GM08714 (cell line): ENCODE data around the gene CAPS.

Source experiments
- H3K4me3 ChIP-seq: fragments of 200-500 bp; sonication (Bioruptor generic); 2 replicates; pipeline ENCODE4 v1.5.1; 2014; ENCODE audit warnings: mild to moderate bottlenecking, low read length, inconsistent platforms
- ZNF274 ChIP-seq: IDR thresholded peaks from 2 replicates; pipeline ENCODE4 v1.6.1; 2012; ENCODE audit warnings: mild to moderate bottlenecking, low read depth, low read length

Gene CAPS

DNA sequence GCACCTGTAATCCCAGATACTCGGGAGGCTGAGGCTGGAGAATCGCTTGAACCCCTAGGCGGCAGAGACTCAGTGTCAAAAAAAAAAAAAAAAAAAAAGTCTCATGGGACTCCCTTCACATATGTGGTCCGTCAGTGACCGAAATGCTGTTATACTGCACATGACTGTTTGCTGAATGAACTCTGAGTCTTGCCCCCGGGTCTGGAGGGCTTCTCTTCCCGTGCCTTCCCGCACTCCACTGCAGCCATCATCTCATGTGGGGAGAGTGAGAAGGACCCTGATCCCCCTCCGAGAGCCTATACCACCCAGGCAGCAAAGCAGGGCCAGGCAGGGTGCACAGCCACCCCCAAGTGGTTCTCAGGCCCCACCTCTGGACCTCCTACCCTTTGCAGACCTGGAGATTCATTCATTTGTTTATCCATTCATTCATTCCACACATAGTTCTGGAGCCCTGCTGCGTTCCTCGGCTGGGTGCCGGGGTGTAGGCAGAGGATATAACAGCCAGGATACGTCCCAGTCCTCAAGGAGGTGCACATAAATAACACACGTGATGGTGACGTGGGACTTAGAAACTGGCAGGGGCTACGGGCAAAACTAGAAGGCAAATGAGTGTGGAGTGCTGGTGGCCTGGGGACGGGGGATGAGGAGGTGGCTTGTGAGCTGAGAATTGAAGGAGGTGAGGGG is 24.6 kb upstream of the CAPS start:
- TF ChIP-seq ZNF274, result no peak
- no peak overlapping the region for H3K4me3 ChIP-seq

DNA sequence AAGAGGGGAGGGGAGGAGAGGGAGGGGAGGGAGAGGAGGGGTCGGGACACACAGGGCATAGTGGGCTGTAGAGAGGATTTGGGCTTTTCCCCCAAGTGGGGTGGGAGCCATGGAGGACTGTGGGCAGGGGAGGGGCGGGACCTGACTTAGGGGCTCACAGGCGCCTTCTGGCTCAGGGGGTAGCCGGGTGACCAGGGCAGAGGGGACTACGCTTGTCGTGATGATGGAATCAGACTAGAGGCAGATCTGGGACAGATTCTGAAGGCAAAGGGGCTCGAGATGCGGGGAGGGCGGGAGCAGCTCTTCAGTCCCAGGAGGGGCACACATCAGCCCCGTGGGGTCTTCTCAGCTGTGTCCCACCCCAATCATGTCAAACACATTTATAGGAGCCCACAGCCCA is 24.0 kb upstream of the CAPS start:
- TF ChIP-seq ZNF274, result no peak
- no peak overlapping the region for H3K4me3 ChIP-seq

DNA sequence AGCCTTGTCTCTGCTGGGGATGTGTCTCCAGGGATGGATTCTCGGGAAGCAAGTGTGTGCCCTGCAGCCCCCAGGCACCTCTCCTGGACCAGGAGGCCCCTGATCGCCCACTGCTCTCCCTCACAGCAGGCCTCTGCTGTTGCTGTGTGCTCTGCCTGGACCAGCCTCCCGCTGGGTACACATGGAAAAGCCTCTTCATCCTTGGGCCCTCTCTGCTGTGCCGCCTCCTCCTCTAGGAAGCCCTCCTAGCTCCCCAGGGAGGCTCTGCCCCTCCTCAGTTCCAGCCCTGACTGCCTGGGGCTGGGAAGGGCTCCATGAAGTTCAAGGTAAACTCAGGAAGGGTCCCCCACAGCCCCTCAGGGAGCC is 22.5 kb upstream of the CAPS start:
- no peak overlapping the region for H3K4me3 ChIP-seq
- no peak for TF ChIP-seq ZNF274

DNA sequence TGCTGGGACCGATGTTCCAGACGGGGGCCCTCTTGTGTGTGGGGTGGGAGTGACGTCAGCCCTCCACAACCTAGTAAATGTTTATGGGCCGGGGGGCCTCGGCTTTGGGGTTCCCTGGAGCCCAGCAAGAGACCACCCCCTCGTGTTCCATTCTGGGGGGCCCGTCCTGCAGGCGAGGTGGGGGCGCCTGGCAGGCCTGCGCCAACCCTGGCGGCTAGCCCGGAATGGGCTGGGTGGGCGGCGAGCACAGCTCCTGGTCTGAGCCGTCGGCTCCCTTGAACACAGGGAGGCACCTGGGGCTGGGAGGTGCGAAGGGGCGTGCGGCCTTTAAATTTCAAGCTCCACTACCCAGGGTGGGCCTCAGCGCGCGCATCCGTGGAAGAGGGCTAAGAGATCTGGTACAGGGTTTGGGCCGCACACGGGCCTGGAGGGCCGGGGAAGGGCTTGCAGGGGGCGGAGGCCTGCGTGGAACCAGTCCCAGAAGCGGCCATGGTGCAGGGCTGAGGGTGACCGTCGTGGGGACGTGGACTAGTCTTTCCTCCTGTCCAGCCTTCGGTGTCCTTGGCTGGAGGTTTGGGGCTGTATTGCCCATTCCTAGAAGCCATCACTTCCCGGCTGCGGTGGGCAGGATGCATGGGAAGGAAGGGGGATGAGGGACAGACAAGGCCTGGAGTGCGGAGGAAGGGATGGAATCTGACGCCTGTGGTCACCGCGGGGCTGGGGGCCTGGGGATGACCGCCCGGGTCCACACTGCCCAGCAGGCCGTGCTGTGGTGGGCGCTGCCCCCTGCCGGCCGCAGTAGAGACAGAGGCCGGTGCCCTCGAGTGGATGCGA is 21.9 kb upstream of the CAPS start:
- no peak overlapping the region for H3K4me3 ChIP-seq
- TF ChIP-seq ZNF274, result no peak

DNA sequence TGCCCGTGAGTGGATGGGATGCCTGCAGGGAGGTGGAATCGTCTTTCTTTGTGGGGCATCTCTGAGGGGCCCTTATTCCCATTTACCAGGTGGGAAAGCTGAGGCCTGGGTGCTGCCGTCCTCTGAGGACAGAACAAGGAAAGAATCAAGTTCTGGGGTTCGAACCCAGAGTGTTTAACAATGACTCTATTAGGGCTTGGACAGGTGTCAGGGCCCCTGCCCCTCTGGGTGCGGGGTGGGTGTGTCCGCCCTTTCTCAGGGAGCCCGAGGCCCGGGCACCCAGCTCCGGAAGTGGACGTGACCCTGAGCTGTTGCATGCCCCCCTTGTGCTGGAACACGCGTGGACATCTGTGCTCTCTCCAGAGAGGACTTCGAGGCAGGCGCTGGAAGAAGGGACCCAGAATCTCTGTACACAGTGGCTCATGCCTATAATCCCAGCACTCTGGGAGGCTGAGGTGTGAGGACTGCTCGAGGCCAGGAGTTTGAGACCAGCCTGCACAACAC is 21.2 kb upstream of the CAPS start:
- TF ChIP-seq ZNF274, result no peak
- no peak overlapping the region for H3K4me3 ChIP-seq

DNA sequence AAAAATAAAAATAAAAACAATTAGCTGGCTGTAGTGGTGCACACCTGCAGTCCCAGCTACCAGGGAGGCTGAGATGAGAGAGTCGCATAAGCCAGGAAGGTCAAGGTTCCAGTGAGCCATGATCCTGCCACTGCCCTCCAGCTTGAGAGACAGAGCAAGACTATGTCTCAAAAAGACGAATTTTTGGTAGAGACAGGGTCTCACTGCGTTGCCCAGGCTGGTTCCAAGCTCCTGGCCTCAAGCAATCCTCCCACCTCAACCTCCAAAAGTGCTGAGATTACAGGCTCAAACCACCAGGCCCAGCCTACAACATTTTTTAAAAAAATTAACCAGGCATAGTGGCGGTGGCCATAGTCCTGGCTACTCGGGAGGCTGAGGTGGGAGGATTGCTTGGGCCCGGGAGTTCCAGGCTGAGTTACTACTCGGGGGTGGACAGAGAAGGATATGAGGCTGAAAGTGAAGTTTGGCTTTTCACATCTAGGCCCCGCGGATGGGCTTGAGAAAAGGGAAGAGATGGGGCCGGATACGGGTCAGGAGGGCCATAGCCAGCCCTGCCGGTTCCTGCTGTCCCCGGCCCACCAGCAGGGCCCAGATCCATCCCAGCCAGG is 20.7 kb upstream of the CAPS start:
- no peak overlapping the region for H3K4me3 ChIP-seq
- TF ChIP-seq ZNF274, result no peak

DNA sequence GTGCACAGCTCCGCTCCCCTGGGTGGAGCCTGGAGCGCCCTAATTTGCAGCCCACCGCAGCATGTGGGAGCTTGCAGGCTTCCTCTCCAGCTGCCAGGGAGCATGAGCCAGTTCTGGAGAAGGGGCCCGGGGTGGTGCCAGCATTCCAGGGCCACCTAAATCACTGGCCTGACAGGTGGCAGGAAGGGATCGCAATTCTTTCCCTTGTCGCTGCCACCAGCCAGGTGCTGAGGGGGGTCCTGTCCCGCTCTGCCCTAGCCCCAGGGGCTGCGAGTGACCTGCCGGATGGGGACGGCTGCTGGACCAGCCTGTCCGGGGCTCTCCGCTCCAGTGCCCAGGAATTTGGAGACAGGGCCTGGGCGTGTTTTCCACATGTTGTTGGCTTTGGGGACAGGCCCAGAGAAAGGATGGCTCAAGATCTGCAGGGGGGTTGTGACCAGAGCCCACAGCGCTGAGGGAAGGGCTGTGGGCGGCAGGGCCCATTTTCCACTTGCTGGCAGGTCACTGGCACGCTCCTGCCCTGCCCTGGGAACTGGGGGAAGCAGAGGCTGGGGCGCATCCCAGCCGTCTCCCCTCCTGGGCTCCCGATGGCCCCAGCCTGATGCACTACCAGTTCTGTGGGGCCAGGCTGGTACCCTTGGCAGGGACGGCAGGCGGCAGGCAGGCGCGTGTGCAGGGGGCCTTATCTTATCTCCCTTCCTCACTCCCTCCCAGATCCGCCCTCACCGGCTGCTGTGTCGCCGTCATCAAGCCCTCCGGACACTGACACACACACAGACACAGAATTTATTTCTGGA is 19.9 kb upstream of the CAPS start:
- H3K4me3 ChIP-seq, result no peak overlapping the region
- no peak for TF ChIP-seq ZNF274

DNA sequence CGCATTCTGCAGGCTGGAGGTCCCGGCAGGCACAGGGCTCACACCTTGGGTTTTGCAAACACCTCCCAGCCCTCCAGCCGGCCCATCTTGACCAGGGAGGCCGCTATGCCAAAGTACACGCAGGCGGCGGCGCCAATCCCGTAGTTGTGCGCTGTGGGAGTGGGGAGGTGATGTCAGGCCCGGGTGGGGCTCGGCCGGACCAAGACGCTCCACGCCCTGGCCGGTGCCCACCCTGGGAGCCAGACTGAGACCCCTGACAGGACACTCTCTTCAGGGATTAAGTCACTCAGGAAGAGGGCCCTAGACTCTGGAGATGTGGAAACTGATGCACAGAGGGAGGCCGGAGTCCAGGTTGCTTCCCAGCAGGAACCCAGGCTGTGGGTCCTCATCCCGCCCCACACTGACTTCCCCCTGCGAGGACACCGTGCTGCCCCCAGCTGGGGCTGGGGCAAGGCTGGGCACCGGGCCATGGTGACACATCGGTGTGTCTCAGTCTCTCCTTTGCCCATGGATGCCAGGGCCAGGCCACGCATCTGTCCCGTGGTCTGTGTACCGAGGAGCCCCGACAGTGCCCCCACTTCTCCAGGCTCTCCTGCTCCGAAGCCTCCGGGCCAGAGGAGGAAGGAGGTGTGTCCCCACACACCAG is 19.2 kb upstream of the CAPS start:
- TF ChIP-seq ZNF274, result no peak
- no peak overlapping the region for H3K4me3 ChIP-seq

DNA sequence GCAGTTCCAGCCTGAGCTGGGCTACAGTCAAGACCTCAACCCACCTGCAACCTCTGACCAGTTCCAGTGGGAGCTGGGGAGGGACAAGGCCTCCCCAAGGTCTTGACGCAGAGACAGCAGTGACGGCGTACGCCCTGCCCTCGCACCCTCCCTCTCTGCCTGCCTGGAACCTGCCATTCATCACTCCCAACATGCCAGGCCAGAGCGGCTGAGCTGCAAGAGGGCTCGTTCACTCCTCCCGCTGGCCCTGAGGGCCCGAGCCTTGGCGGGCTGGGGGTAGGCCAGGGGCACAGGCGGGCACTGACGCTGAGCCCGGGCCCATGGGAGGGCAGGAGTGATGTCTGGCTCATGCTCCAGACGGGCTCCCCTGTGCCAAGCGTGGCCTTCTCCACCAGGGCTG is 18.6 kb upstream of the CAPS start:
- no peak for TF ChIP-seq ZNF274
- H3K4me3 ChIP-seq, result no peak overlapping the region

DNA sequence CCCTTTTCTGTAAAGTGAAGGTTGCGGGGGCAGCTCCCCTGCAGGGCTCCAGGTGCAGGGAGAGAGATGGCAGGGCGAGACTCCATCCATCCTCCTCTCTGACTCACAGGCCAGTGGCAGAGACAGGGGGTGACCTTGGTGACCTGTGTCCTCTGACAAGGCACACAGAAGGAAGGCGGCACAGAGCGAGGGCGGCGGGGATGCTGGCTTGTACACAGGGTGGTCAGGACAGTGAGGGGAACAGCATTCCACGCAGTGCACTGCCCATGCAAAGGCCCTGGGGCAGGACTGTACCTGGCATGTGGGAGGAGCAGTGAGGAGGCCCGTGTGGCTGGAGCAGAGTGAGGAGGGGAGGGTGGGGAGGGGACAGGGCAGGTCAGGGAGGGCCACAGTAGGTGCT is 18.2 kb upstream of the CAPS start:
- H3K4me3 ChIP-seq, result no peak overlapping the region
- TF ChIP-seq ZNF274, result no peak

DNA sequence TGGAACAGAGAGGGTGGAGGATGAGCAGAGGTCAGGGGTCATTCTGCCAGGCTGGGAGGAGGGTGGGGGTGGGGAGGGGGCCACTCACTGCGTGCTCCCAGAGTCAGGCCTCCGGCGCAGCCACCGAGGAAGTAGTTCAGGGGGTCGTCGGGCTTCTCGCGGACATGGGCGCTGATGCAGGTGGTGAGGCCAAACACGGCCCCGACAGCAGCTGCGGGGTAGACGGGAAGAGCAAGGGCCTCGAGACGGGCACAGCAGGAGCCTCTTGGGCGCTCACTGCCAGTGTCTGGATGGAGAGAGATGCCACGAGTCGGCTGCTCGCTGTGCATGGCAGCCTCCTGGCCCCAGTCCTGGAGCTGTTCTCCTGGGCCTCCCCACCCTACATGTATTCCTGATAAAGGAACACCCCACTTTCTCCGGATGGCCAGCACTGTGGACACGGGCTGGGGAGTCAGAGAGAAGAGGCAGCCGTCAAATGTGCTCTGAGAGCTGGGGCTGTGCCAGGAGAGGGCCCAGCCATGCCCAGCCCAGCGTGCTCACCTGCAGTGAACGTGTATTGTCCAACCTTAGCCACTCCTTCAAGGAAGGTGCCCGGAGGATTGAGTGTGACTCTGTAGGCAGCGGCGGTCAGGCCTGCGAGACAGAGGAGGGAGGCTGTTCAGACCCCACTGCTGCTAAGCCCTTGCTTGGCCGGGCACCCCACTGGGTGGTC is 17.5 kb upstream of the CAPS start:
- no peak for TF ChIP-seq ZNF274
- H3K4me3 ChIP-seq, result no peak overlapping the region

DNA sequence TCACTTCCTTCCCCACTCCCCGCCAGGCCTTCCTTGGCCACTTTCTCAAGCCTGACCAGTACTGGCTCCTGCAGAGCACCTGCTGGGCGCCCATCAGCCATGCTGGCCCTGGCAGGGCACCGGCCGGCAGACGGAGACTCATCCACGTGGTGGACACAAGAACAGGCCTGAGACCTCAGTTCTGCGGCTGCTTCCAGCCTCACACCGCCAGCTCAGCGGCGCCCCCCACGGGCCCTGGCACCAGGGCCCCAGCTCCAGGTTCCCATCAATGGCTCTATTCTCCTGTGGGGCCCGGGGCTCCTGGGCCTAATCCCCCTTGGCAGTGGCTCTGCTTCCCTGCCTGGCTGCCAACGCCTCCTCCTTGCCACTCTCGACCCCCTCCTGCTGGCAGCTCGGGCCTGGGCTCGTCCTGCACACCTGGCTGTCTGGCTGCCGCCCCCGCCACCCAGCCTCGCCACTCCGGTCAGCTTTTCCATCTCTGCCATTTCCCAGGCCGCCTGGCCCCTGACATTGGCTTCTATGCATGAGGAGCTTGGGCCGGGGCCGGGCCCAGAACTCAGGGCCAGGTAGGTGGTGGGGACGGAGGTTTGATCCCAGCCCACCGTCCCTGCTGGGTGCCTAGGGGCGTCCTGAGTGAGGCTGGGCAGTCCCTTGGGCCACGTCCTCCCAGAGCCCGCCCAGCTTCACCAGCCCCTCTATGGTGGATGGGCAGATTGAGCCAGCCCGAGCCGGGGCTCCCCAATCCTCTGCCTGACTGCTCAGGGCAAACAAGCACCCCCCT is 16.7 kb upstream of the CAPS start:
- TF ChIP-seq ZNF274, result no peak
- no peak overlapping the region for H3K4me3 ChIP-seq
